ENCODE data around the gene DSN1.
"Not testable (repeated sequence)": the region's sequence is repeated elsewhere in the genome, so short reads cannot be mapped to it uniquely, and the experiment has no call there.

Gene DSN1

GRCh38 chr20:36773597-36774390, at the start of gene DSN1:
TSS of gene DSN1 (minus strand) at chr20:36773763. CDS start at chr20:36771458, 2,305 bp downstream.
- in situ Hi-C loops (cut with HindIII; ENCODE audit: low sequenced_read_pairs), result no loop called here

GRCh38 chr20:36823121-36823520, 49.6 kb upstream of the DSN1 start:
- in situ Hi-C loops (cut with HindIII; ENCODE audit: low sequenced_read_pairs), result no loop called here

- in situ Hi-C loops (cut with HindIII; ENCODE audit: low sequenced_read_pairs), result no loop called here
These were observed 48.4 kb upstream of the DSN1 start for GRCh38 chr20:36821964-36822437.

GRCh38 chr20:36820928-36821327, 47.4 kb upstream of the DSN1 start:
- in situ Hi-C loops (cut with HindIII; ENCODE audit: low sequenced_read_pairs), result no loop called here

GRCh38 chr20:36820073-36820472, 46.5 kb upstream of the DSN1 start:
- in situ Hi-C loops (cut with HindIII; ENCODE audit: low sequenced_read_pairs), result no loop called here

- in situ Hi-C loops (cut with HindIII; ENCODE audit: low sequenced_read_pairs), result no loop called here
These were observed 46.1 kb upstream of the DSN1 start for GRCh38 chr20:36819659-36820058.

- in situ Hi-C loops (cut with HindIII; ENCODE audit: low sequenced_read_pairs), result no loop called here
These were observed 45.3 kb upstream of the DSN1 start for GRCh38 chr20:36818861-36819260.

GRCh38 chr20:36818185-36818584, 44.6 kb upstream of the DSN1 start:
- in situ Hi-C loops (cut with HindIII; ENCODE audit: low sequenced_read_pairs), result no loop called here

GRCh38 chr20:36817496-36817895, 43.9 kb upstream of the DSN1 start:
- in situ Hi-C loops (cut with HindIII; ENCODE audit: low sequenced_read_pairs), result no loop called here

GRCh38 chr20:36815454-36816091, 42.0 kb upstream of the DSN1 start:
- in situ Hi-C loops (cut with HindIII; ENCODE audit: low sequenced_read_pairs), result no loop called here

- in situ Hi-C loops (cut with HindIII; ENCODE audit: low sequenced_read_pairs), result no loop called here
These were observed 39.3 kb upstream of the DSN1 start for GRCh38 chr20:36812594-36813463.

- in situ Hi-C loops (cut with HindIII; ENCODE audit: low sequenced_read_pairs), result no loop called here
These were observed 35.0 kb upstream of the DSN1 start for GRCh38 chr20:36808317-36809257.

- in situ Hi-C loops (cut with HindIII; ENCODE audit: low sequenced_read_pairs), result no loop called here
These were observed 32.5 kb upstream of the DSN1 start for GRCh38 chr20:36806049-36806448.

GRCh38 chr20:36805396-36805795, 31.8 kb upstream of the DSN1 start:
- in situ Hi-C loops (cut with HindIII; ENCODE audit: low sequenced_read_pairs), result no loop called here

- in situ Hi-C loops (cut with HindIII; ENCODE audit: low sequenced_read_pairs), result no loop called here
These were observed 30.9 kb upstream of the DSN1 start for GRCh38 chr20:36804425-36804824.

GRCh38 chr20:36802326-36803222, 29.0 kb upstream of the DSN1 start:
- in situ Hi-C loops (cut with HindIII; ENCODE audit: low sequenced_read_pairs), result no loop called here

- in situ Hi-C loops (cut with HindIII; ENCODE audit: low sequenced_read_pairs), result no loop called here
These were observed 26.8 kb upstream of the DSN1 start for GRCh38 chr20:36800410-36800809.

GRCh38 chr20:36799313-36799712, 25.8 kb upstream of the DSN1 start:
- in situ Hi-C loops (cut with HindIII; ENCODE audit: low sequenced_read_pairs), result not testable (repeated sequence)

GRCh38 chr20:36796875-36797274, 23.3 kb upstream of the DSN1 start:
- in situ Hi-C loops (cut with HindIII; ENCODE audit: low sequenced_read_pairs), result no loop called here
